ENCODE measurements around the gene DDX39B. TPM values are rescaled to one million over a fixed set of nuclear protein-coding genes. Genes with fewer than 3 reads are reported as not detected.

DDX39B gene
- total and polyA plus RNA-seq, 2 donors (not counting 3 experiments of a cell fraction or from before 2014, with no cell fraction given): 453 to 766 TPM

DNA sequence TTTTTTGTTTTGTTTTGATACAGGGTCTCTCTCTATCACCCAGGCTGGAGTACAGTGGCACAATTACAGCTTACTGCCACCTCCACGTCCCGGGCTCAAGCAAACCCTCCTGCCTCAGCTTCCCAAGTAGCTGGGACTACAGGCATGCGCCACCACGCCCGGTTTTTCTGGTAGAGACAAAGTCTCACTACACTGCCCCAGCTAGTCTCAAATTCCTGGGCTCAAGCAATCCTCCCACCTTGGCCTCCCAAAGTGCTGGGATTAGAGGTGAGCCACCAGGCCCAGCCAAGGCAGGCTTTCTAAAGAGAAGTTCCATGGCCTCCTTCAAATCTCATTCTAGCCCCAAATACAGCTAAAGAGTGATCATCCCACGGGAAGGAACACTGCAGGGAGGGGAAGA is 7.8 kb downstream of the DDX39B start:
- H3K4me1 ChIP-seq (ENCODE audit: control insufficient read depth, extremely low read depth, insufficient read depth, low read length): peaks cover 6% of the 10 kb centered on the region
- H3K9ac ChIP-seq (replicated peaks; ENCODE audit: extremely low read depth, insufficient read depth, low read length): no peak overlapping the region
- peaks cover 42 to 68% of the 10 kb centered on the region in 2 experiments for H3K36me3 ChIP-seq (ENCODE audit: control insufficient read depth in 2 of 2, extremely low read depth in 1 of 2, insufficient read depth in 2 of 2, low read length in 2 of 2)
- no peak overlapping the region for H3K4me2 ChIP-seq (ENCODE audit: insufficient read depth, low read length)
- TF ChIP-seq, protein P1, sequence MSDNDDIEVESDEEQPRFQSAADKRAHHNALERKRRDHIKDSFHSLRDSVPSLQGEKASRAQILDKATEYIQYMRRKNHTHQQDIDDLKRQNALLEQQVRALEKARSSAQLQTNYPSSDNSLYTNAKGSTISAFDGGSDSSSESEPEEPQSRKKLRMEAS (IDR thresholded peaks at IDR 0.05; ENCODE audit: insufficient read depth, insufficient read length): no peak
- TF ChIP-seq POLR2A (IDR thresholded peaks at IDR 0.05; ENCODE audit: low read depth, low read length) (no peak), POLR2AphosphoS5 (IDR thresholded peaks at IDR 0.05; ENCODE audit: insufficient read depth, low read depth, low read length) (no peak), FOS (IDR thresholded peaks at IDR 0.05; ENCODE audit: borderline replicate concordance, insufficient read depth, low read length) (no peak), MYC (IDR thresholded peaks at IDR 0.05; ENCODE audit: low read depth, low read length) (no peak), GATA2 (IDR thresholded peaks at IDR 0.05; ENCODE audit: insufficient read depth, insufficient read length, low read depth, low read length) (no peak), CTCF (IDR thresholded peaks at IDR 0.05; ENCODE audit: extremely low read depth in 1 of 2, insufficient read depth in 1 of 2, low read depth in 1 of 2, low read length in 2 of 2) (no peak), JUN (IDR thresholded peaks at IDR 0.05; ENCODE audit: borderline replicate concordance, insufficient read depth, insufficient read length, low read depth) (no peak), EZH2 (IDR thresholded peaks at IDR 0.05; ENCODE audit: borderline replicate concordance, low read depth, low read length, severe bottlenecking) (no peak)
- FAIRE-seq (no peak), DNase-seq (ENCODE audit: low read depth, low spot score) (no peak)
- BruUV-seq (replicated peaks): TSS peak; percentile 2
- H3K27me3 ChIP-seq (ENCODE audit: control insufficient read depth in 2 of 2, insufficient read depth in 2 of 2, low read length in 2 of 2): no peaks in the 10 kb centered on the region
- no peaks in the 10 kb centered on the region for H3K9me1 ChIP-seq (replicated peaks; ENCODE audit: control insufficient read depth, extremely low read depth, insufficient read depth, low read length)
- H4K20me1 ChIP-seq (replicated peaks; ENCODE audit: control insufficient read depth, extremely low read depth, insufficient read depth, low read length): no peaks in the 10 kb centered on the region
- H3K4me3 ChIP-seq (replicated peaks in 1 of 3; ENCODE audit: insufficient read depth in 1 of 3, low read depth in 1 of 3, low read length in 3 of 3): no peak overlapping the region
- POLR2A ChIA-PET: no interaction called here
- intact Hi-C loops (cut with micrococcal nuclease) (no loop called here), dilution Hi-C loops (cut with MboI; ENCODE audit: extremely low pct_ligation_motif_present, low sequenced_read_pairs) (no loop called here)
- no peak overlapping the region for H3K27ac ChIP-seq (ENCODE audit: insufficient read depth, low read depth, low read length)
- no peak overlapping the region for H2AFZ ChIP-seq (ENCODE audit: low read depth, low read length)
- H3K79me2 ChIP-seq (ENCODE audit: control insufficient read depth, insufficient read depth, low read length): peaks cover 55% of the 10 kb centered on the region
- no peaks in the 10 kb centered on the region for H3K9me3 ChIP-seq (replicated peaks; ENCODE audit: control insufficient read depth, insufficient read depth, low read length)
- CTCF ChIA-PET: no interaction called here

Measured in endothelial cell of umbilical vein (primary cell).